HL-60 (cell line): ENCODE results near the gene OR56A5.

Source experiments
- CTCF ChIP-seq: IDR thresholded peaks from one replicate; pipeline ENCODE4 v1.5.1; 2011; ENCODE audit warnings: low read length, control low read depth, inconsistent platforms; ENCODE audit not compliant: insufficient read depth
- GABPA ChIP-seq: IDR thresholded peaks from 2 replicates; pipeline ENCODE4 v1.6.1; 2012; ENCODE audit warnings: low read depth
- POLR2AphosphoS5 ChIP-seq: IDR thresholded peaks from 2 replicates; pipeline ENCODE4 v1.6.1; 2012; ENCODE audit warnings: low read depth
- REST ChIP-seq: IDR thresholded peaks from 2 replicates; pipeline ENCODE4 v1.6.1; 2012; ENCODE audit warnings: low read depth; ENCODE audit not compliant: insufficient replicate concordance
- SPI1 ChIP-seq: IDR thresholded peaks from 2 replicates; pipeline ENCODE4 v1.6.1; 2012; ENCODE audit warnings: low read depth, mild to moderate bottlenecking, borderline replicate concordance

GRCh38 chr11:6012035-6012668 is 43.9 kb upstream of the OR56A5 start:
- TF ChIP-seq CTCF (no peak), POLR2AphosphoS5 (no peak), GABPA (no peak), REST (no peak), SPI1 (no peak)
